Measurements from ENCODE around the gene ORMDL3.
"Not testable (repeated sequence)": the region's sequence is repeated elsewhere in the genome, so short reads cannot be mapped to it uniquely, and the experiment has no call there.

Gene ORMDL3

DNA sequence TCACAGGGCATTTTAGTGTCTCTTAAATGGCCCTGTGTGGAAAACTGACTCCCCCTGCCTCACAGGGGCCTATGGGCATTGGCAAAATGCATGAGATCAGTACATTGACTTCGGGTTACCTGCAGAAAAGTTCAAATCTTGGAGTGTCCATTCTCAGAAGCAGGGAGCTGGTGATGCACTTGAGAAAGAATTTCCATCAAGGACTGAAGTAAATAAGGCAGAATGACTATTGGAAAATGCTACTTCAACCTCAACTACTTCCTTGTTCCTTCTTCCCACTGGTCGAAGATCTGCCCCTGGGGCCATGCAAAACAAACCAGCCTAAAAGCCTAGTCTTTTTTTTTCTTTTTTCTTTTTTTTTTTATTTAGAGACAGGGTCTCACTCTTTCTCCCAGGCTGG, 21.6 kb upstream of the ORMDL3 start:
- no peak overlapping the region for H3K4me3 ChIP-seq (ENCODE audit: low read depth, low read length)
- TF ChIP-seq, protein P1, sequence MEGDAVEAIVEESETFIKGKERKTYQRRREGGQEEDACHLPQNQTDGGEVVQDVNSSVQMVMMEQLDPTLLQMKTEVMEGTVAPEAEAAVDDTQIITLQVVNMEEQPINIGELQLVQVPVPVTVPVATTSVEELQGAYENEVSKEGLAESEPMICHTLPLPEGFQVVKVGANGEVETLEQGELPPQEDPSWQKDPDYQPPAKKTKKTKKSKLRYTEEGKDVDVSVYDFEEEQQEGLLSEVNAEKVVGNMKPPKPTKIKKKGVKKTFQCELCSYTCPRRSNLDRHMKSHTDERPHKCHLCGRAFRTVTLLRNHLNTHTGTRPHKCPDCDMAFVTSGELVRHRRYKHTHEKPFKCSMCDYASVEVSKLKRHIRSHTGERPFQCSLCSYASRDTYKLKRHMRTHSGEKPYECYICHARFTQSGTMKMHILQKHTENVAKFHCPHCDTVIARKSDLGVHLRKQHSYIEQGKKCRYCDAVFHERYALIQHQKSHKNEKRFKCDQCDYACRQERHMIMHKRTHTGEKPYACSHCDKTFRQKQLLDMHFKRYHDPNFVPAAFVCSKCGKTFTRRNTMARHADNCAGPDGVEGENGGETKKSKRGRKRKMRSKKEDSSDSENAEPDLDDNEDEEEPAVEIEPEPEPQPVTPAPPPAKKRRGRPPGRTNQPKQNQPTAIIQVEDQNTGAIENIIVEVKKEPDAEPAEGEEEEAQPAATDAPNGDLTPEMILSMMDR (IDR thresholded peaks at IDR 0.05; ENCODE audit: low read depth, low read length): no peak

DNA sequence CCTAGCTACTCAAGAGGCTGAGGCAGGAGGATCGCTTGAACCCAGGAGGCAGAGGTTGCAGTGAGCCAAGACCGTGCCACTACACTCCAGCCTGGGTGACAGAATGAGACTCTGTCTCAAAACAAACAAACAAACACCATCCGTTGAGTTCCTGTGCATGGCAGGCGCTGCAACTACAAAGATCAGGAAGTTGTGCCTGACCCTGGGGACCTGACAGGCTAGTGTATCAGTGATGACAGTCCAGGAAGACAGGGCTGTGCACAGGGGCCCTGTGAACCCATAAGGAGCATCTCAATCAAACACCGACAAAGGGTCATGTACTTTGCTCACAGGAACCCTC, 21.1 kb upstream of the ORMDL3 start:
- H3K4me3 ChIP-seq (ENCODE audit: low read depth, low read length): not testable (repeated sequence)

DNA sequence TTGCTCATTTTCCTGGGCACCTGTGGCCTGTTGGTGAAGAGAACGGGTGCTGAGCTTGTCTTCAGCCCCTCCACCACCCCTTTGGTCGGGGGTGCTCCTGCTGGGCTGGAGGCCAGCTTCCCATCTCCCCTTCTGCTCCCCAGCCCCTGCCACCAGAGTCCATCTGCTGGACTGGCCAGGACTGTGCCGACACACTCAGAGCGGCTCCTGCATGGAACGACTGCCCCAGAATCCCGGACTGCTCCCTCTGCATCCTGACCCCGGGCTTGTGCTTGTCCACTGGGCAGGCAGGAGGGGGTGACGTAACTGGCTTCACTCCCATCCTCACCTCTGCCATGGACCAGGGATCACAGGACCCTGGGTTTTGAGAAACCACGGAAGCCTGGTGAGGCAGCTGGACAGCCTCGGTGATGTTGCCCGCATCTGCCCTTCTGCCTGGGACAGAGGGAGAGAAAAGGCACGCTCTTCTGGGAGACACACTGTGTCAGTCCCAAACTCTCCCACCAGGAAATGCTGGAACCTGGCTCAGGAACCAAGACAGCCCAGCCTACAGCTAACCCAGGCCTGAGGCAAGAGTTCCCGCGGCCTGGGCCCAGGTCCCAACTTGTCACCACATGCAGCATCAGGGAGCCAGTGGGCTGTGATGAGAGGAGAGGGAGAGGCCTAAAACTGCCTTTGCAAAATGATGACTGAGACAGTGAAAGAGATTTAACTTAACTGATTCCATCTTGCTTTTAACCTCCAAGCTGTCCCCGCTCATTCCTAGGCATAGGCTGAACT, 19.3 kb upstream of the ORMDL3 start:
- TF ChIP-seq, protein P1 (IDR thresholded peaks at IDR 0.05; ENCODE audit: low read depth, low read length): no peak
- H3K4me3 ChIP-seq (ENCODE audit: low read depth, low read length): no peak overlapping the region

DNA sequence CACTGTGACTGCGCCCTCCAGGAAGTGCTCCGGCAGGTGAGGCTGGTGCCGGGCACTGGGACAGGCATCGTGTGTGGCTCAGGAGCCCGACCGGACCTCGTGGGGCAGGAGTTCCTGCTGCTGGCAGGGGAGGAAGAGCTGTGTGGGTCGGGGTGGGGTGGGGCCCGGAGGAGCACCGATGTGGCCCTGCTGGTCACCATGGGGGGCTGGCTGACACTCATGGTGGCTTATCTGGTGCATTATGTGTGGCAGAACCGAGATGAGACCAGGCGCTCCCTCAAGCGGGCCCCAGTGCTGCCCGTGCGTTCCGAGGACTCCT, 17.0 kb upstream of the ORMDL3 start:
- H3K4me3 ChIP-seq (ENCODE audit: low read depth, low read length): no peak overlapping the region
- TF ChIP-seq, protein P1 (IDR thresholded peaks at IDR 0.05; ENCODE audit: low read depth, low read length): no peak

DNA sequence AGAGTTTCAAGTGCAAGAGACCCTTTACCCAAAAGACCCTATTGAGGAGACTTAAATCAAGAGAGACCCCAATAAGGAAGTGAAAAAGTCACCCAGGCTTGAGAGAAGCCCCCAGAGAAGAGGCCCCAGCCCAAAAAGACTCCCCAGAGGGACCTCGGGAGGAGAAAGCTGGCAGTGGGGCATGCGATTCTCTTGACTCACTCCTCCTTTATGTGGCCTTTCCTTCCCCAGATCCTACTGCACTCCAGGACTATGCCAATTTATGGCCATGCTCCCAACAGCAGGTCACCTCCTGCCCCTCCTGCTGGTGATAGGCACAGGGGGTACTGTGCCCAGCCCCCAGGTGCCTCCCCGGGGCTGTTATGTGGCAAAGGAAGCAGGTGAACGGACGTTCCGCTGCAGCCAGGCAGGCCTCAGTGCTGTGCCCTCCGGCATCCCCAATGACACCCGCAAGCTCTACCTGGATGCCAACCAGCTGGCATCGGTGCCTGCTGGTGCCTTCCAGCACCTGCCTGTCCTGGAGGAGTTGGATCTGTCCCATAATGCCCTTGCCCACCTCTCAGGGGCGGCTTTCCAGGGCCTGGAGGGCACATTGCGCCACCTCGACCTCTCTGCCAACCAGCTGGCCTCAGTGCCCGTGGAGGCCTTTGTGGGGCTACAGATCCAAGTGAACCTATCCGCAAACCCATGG, 16.4 kb upstream of the ORMDL3 start:
- H3K4me3 ChIP-seq (ENCODE audit: low read depth, low read length): no peak overlapping the region
- TF ChIP-seq, protein P1 (IDR thresholded peaks at IDR 0.05; ENCODE audit: low read depth, low read length): no peak

DNA sequence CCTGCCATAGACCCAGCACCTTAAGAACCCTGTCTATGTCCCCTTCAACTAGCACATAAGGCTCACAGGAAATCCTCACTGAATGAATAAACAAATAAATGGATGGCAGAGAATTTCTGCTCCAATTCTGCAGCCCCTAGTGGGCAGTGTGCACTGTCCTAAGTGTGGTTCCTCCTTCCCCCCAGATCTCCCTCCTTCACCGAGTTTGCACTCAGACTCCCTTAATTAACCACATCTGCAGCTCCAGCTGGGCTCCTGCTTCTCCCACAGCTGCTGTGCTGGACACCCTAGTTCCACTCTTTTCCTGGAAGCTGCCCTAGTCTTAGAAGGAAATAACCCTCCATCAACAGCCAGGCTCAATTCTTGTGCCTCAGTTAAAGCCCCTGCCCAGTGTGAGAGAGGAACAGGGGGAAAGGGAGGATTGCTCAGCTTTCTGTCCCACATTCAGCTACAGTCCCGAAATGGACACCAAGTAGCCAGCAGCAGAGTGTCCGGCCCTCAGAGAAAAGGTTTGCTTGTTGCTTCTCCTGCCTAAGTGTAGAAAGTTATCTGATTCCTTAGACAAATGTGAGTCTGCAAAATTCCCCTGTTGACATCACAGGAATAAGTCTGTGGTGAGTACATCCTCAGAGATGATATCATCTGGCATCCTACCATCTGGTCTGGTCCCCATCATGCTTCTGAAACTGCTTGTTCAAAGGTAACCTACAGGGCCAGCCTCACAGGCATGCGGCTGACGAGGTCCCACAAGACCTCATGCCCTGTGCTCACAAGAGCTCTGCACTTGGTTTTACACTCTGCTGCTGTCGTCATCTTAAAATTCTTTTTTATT, 12.4 kb upstream of the ORMDL3 start:
- H3K4me3 ChIP-seq (ENCODE audit: low read depth, low read length): peak overlapping the region; percentile 22; the same call in 1 of the 2 replicates
- TF ChIP-seq, protein P1 (IDR thresholded peaks at IDR 0.05; ENCODE audit: low read depth, low read length): peak; percentile 62

DNA sequence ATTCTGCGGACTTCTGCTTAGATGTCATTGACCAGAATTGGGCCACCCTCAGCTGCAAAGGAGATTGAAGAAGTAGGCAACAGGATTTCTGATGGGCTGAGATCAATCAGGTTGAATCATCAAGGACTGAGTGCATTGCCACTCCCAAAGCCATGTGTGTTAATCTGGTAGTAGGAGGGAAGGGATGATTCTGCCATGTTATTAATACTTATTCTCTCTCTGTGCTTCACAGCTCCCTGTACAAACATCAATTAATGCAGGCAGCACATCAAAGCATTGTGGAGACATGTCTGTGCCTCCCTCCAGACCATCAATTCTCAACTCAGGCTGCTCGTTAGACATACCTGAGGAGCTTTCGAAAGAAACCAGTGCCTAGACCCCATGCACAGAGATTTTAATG, 11.7 kb upstream of the ORMDL3 start:
- no peak overlapping the region for H3K4me3 ChIP-seq (ENCODE audit: low read depth, low read length)
- TF ChIP-seq, protein P1 (IDR thresholded peaks at IDR 0.05; ENCODE audit: low read depth, low read length): no peak
